GM20000 (cell line): ENCODE measurements around the gene LLGL2.

ENCODE experiments used
- DNase-seq: peaks from one replicate; pipeline ENCODE4 v3.0.0; 2012; ENCODE audit warnings: low spot score
- CTCF ChIP-seq: IDR thresholded peaks from 2 replicates; pipeline ENCODE4 v1.5.1; 2012; ENCODE audit warnings: mild to moderate bottlenecking, control low read depth; ENCODE audit errors: extremely low read depth, missing control alignments

Gene LLGL2

GRCh38 chr17:75514919-75515495 is 10.5 kb upstream of the LLGL2 start:
- no peak for TF ChIP-seq CTCF
- no peak for DNase-seq

DNA sequence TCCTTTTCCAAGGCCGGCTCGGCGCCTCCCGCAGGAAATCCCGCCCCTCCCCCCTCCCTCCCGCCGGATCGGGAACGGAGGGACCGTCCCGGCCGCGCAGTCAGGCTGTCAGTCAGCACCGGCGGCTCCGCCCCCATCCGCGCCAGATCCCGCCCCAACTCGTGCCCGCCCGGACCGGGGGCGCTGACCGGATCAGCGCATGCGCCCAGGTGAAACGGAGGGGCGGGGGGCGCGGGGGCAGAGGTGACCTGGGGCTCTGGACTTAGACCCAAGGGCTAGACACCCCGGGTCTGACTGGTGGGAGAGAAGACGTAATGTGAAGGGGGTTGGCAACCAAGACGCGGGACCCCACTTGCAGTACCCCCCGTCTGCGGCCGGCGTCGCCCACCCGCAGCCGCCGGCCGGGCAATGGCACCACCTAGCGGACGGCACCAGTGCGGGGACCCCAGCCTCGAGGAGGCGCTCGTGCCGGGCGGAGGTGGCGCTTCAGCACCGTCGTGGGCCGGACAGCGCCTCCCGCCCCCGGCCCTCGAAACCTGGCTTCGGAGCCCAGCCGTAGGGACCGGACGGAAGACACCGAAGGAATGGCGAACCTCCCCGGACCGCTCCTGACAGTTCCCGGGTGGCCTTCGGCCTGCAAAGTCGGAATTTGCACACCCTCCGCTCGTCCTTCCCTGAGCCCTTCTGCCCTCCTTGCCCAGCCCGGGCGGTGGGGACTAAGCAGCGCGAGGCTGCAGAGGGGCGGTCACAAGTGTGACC is 9.8 kb upstream of the LLGL2 start, which contains the start of gene CASKIN2:
CASKIN2 (minus strand) TSS at position 42 of the 759 bp plus-strand sequence. CDS start 1,733 bp downstream, outside the sequence.
- DNase-seq, result peak; percentile 97
- peak; percentile 94 for TF ChIP-seq CTCF

DNA sequence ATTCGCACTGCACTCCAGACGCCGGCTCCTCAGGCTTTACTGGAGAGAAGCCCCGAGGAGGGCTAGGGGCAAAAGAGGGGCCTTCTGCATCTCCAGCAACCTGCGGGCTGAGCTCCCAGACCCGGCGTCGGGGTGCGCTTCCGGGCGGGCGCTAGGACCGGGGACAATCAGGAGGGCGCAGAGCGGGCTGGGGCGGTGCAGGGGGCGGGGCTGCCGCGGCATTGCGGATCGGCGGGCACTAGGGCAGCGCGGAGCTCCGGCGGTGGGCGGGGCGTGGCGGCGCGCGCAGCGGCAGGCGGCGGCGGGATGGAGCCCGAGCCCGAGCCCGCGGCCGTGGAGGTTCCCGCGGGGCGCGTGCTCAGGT is 9.3 kb upstream of the LLGL2 start, which contains the start of gene TSEN54:
TSEN54 (plus strand) TSS at position 274 of the 364 bp plus-strand sequence; CDS start at position 307, 33 bp downstream.
- DNase-seq, result peak; percentile 100
- TF ChIP-seq CTCF, result no peak

DNA sequence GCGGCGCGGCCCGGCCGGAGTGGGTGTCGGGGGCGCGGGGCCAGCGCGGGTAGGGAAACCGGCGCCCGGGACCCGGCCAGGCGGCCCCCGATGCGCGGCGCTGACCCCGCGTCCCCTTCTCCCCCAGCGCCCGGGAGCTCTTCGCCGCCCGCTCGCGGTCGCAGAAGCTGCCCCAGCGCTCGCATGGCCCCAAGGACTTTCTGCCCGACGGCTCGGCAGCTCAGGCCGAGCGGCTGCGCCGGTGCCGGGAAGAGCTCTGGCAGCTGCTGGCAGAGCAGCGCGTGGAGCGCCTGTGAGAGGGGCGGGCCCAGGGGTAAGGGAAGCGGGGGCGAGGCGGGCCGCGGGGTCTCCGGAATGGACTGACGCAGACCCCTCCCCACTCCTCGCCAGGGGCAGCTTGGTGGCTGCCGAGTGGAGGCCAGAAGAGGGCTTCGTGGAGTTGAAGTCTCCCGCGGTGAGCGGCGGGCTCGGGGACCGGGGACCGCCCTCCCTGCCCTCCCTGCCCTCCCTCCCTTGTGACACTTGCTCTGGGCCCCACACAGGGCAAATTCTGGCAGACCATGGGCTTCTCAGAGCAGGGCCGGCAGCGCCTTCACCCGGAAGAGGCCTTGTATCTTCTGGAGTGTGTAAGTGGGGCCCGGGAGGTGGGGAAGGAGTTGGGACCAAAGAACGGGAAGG is 8.7 kb upstream of the LLGL2 start:
- no peak for DNase-seq
- no peak for TF ChIP-seq CTCF

GRCh38 chr17:75517297-75517865 is 8.1 kb upstream of the LLGL2 start:
- no peak for DNase-seq
- no peak for TF ChIP-seq CTCF

- TF ChIP-seq CTCF, result no peak
- DNase-seq, result peak; percentile 71
Observed at GRCh38 chr17:75518201-75518600, 7.3 kb upstream of the LLGL2 start.
